H1 (cell line): ENCODE results near the gene P2RX1. TPM values are rescaled to one million over a fixed set of nuclear protein-coding genes. Genes with fewer than 3 reads are reported as not detected.

Experiments used
- ATF3 ChIP-seq: IDR thresholded peaks from 2 replicates; pipeline ENCODE4 v1.6.1; 2011; ENCODE audit warnings: low read depth, mild to moderate bottlenecking, low read length; ENCODE audit not compliant: insufficient read depth
- BRCA1 ChIP-seq: IDR thresholded peaks from 2 replicates; pipeline ENCODE4 v1.6.1; 2012; ENCODE audit warnings: low read depth, low read length, improper control_type of control experiment
- CBX8 ChIP-seq: fragments of 300-800, 300-1000 bp; sonication (generic); IDR thresholded peaks from 2 replicates; pipeline ENCODE4 v1.7.1; 2016; ENCODE audit warnings: low read depth, low read length, borderline replicate concordance
- CHD2 ChIP-seq: IDR thresholded peaks from 2 replicates; pipeline ENCODE4 v1.6.1; 2012; ENCODE audit warnings: low read length, improper control_type of control experiment
- CREB1 ChIP-seq: IDR thresholded peaks from 2 replicates; pipeline ENCODE4 v1.6.1; 2012; ENCODE audit warnings: inconsistent platforms
- JUN ChIP-seq: IDR thresholded peaks from 2 replicates; pipeline ENCODE4 v1.6.1; 2011; ENCODE audit warnings: low read depth, mild to moderate bottlenecking, improper control_type of control experiment, low read length
- KDM1A ChIP-seq: fragments of 200-600, 300-600 bp; sonication (generic); IDR thresholded peaks from 2 replicates; pipeline ENCODE4 v1.7.1; 2016; ENCODE audit warnings: mild to moderate bottlenecking, low read length, borderline replicate concordance
- KDM4A ChIP-seq: IDR thresholded peaks from one replicate; pipeline ENCODE4 v1.7.1; 2012; ENCODE audit warnings: low read depth, mild to moderate bottlenecking, moderate library complexity, low read length, inconsistent platforms; ENCODE audit not compliant: severe bottlenecking
- KDM5A ChIP-seq: fragments of 200-600 bp; IDR thresholded peaks from 2 replicates; pipeline ENCODE4 v1.7.1; 2012; ENCODE audit warnings: mild to moderate bottlenecking, low read length, inconsistent platforms, mixed read lengths
- MAFK ChIP-seq: IDR thresholded peaks from 2 replicates; pipeline ENCODE4 v1.6.1; 2012; ENCODE audit warnings: low read depth, mild to moderate bottlenecking, improper control_type of control experiment, low read length
- MAX ChIP-seq: IDR thresholded peaks from 2 replicates; pipeline ENCODE4 v1.6.1; 2012; ENCODE audit warnings: inconsistent platforms
- NRF1 ChIP-seq: IDR thresholded peaks from 2 replicates; pipeline ENCODE4 v1.6.1; 2011; ENCODE audit warnings: mild to moderate bottlenecking, low read depth, low read length, improper control_type of control experiment
- PHF8 ChIP-seq: fragments of 200-600 bp; sonication (generic); conservative IDR thresholded peaks from 2 replicates; pipeline ENCODE4 v1.7.1; 2012; ENCODE audit warnings: low read depth, mild to moderate bottlenecking, inconsistent platforms, low read length, moderate library complexity
- RFX5 ChIP-seq: IDR thresholded peaks from 2 replicates; pipeline ENCODE4 v1.6.1; 2011; ENCODE audit warnings: low read depth, low read length, improper control_type of control experiment, borderline replicate concordance
- RXRA ChIP-seq: IDR thresholded peaks from 2 replicates; pipeline ENCODE4 v1.6.1; 2011; ENCODE audit warnings: low read depth, mild to moderate bottlenecking, low read length, moderate library complexity; ENCODE audit not compliant: insufficient read depth
- SP1 ChIP-seq: IDR thresholded peaks from 2 replicates; pipeline ENCODE4 v1.6.1; 2011; ENCODE audit warnings: low read depth, low read length
- SRF ChIP-seq: IDR thresholded peaks from 2 replicates; pipeline ENCODE4 v1.6.1; 2011; ENCODE audit warnings: mild to moderate bottlenecking, low read depth, low read length, moderate library complexity
- SUZ12 ChIP-seq: fragments of 200-600 bp; sonication (generic); IDR thresholded peaks from 2 replicates; pipeline ENCODE4 v1.6.1; 2012; ENCODE audit warnings: mild to moderate bottlenecking, inconsistent platforms, low read length, moderate library complexity, mixed read lengths
- TAF7 ChIP-seq: optimal IDR thresholded peaks from 2 replicates; pipeline ENCODE3; 2011; ENCODE audit warnings: low read depth, mild to moderate bottlenecking, inconsistent platforms, low read length, moderate library complexity, borderline replicate concordance
- TBP ChIP-seq: IDR thresholded peaks from 2 replicates; pipeline ENCODE4 v1.6.1; 2011; ENCODE audit warnings: low read depth, low read length, improper control_type of control experiment
- TCF12 ChIP-seq: IDR thresholded peaks from 2 replicates; pipeline ENCODE4 v1.6.1; 2011; ENCODE audit warnings: low read depth, mild to moderate bottlenecking, low read length
- polyA plus RNA-seq, 7 experiments: library from polyadenylated mRNA; depleted of rRNA in 3 of 7; stranded (reverse) in 5 of 7; unstranded in 2 of 7; fragments of >200 nt in 5 of 7; fragments of 200-250 nt in 2 of 7; gene quantifications; 1 replicate in 5 of 7; 2 replicates in 1 of 7; 4 replicates in 1 of 7; pipeline versions ENCODE4 v1.2.1 to v1.2.3, GENCODE V29; 2011 to 2013; ENCODE audit warnings: missing spikeins in 2 of 7, mixed read lengths in 2 of 7
- total RNA-seq: library from RNA; stranded (reverse); fragmentation: NEBNext Ultra II Directional; extraction: Animal tissue kit (Norgen Biotek cat#: 25700); gene quantifications from 2 replicates; pipeline ENCODE4 v1.2.1, GENCODE V29; 2021
- TF ChIP-seq, protein P1 (sequence below): IDR thresholded peaks from 2 replicates; pipeline ENCODE4 v1.6.1; 2012; ENCODE audit warnings: inconsistent platforms

The P2RX1 gene
- total and polyA plus RNA-seq, 2 of the 8 experiments (the other 6 are each of a cell fraction or from before 2014, with no cell fraction given): 0.45 to 1.1 TPM

DNA sequence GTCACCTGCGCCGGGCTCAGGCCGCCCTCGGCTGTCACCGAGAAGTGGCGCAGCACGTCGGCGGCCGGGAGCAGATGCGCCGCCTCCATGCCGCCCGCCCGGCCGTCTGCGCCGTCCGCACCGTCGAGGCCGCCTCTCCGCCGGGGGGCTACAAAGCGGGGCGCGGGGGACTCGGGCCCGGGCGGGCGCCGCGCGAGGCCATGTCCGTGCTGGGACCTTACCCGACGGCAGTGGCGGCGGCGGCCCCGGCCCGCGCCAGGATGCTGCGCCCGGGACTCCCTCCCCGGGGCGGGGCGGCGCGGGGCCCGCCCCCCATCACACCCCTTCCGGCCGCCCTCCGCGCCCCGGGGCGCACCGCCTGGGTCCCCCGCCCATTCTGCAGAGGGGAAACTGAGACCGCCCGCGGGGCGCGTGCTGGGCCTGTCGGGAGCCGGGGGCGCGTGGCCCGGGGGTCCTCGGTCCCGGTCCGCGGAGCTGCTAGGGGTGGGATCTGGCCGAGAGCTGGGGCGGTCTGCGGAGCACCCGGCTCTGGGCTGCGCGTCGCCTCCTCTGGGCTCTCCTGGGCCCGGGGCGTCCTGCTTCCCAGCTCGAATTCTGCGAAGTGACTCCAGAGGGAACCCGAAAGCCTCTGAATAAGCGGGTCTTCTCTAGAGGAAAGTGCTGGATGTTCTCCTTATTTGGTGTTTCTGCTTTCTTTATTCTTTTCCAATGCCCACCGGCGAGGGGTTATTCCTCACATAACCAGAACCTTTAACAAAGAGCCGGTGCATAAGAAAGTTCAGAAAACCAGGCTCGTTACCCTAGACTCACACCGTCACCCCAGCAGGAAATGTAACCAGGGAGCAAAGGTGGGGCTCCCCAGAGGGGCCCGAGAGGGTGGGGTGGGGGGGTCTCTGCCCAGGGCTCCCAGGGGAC is 48.2 kb upstream of the P2RX1 start, which contains the start of gene ATP2A3 (continued):
- TF ChIP-seq KDM1A (0 out of 2 replicates have a peak, but pooled peaks have one; percentile 47), ATF3 (no peak), NRF1 (no peak), SRF (peak; percentile 49), MAX (peak; percentile 12; the same call in 1 of the 2 replicates), SUZ12 (0 out of 2 replicates have a peak, but pooled peaks have one; percentile 34), JUN (no peak), TCF12 (no peak), PHF8 (no peak; the same call in 1 of the 2 replicates), TBP (no peak), KDM5A (no peak), KDM4A (peak; percentile 62), TAF7 (no peak), CBX8 (no peak), BRCA1 (no peak), MAFK (no peak), RXRA (no peak), RFX5 (no peak), SP1 (no peak), CREB1 (no peak), CHD2 (no peak)
- TF ChIP-seq, protein P1, sequence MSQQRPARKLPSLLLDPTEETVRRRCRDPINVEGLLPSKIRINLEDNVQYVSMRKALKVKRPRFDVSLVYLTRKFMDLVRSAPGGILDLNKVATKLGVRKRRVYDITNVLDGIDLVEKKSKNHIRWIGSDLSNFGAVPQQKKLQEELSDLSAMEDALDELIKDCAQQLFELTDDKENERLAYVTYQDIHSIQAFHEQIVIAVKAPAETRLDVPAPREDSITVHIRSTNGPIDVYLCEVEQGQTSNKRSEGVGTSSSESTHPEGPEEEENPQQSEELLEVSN: 0 out of 2 replicates have a peak, but pooled peaks have one; percentile 4
- TF ChIP-seq, all 59 proteins: peak for 8
